Activated CD8-positive, alpha-beta memory T cell treated with anti-CD3 and anti-CD28 coated beads for 24 hours (primary cell): ENCODE measurements around the gene SLC26A1.

Experiments
- DNase-seq: peaks from one replicate; pipeline ENCODE4 v3.0.0-alpha.2; 2020

The SLC26A1 gene

GRCh38 chr4:963276-964225, 29.7 kb downstream of the SLC26A1 start:
- DNase-seq = no peak

- no peak for DNase-seq
Observed at GRCh38 chr4:962231-963208, 30.7 kb downstream of the SLC26A1 start.

GRCh38 chr4:961351-962230, 31.6 kb downstream of the SLC26A1 start:
- no peak for DNase-seq

- DNase-seq = no peak
Observed at GRCh38 chr4:960636-961350, 32.4 kb downstream of the SLC26A1 start.

- no peak for DNase-seq
Observed at GRCh38 chr4:960140-960635, 33.0 kb downstream of the SLC26A1 start.

- DNase-seq = no peak
Observed at GRCh38 chr4:959338-960139, 33.7 kb downstream of the SLC26A1 start.

- DNase-seq = no peak
Observed at GRCh38 chr4:958696-959337, 34.4 kb downstream of the SLC26A1 start.

- no peak for DNase-seq
Observed at GRCh38 chr4:958314-958665, 34.9 kb downstream of the SLC26A1 start.

- no peak for DNase-seq
Observed at GRCh38 chr4:957581-958313, 35.5 kb downstream of the SLC26A1 start.

- no peak for DNase-seq
Observed at GRCh38 chr4:957231-957580, 36.0 kb downstream of the SLC26A1 start.

- DNase-seq = no peak
Observed at GRCh38 chr4:956531-957230, 36.5 kb downstream of the SLC26A1 start.

- DNase-seq = no peak
Observed at GRCh38 chr4:955931-956381, 37.2 kb downstream of the SLC26A1 start.

- no peak for DNase-seq
Observed at GRCh38 chr4:955161-955921, 37.9 kb downstream of the SLC26A1 start.

- no peak for DNase-seq
Observed at GRCh38 chr4:954211-955020, 38.8 kb downstream of the SLC26A1 start.

- no peak for DNase-seq
Observed at GRCh38 chr4:953574-953915, 39.7 kb downstream of the SLC26A1 start.

GRCh38 chr4:952881-953573, 40.2 kb downstream of the SLC26A1 start:
- DNase-seq = no peak
